HuH-7.5 (cell line): ENCODE results near the gene PTPN23.
"Not testable (repeated sequence)": the region's sequence is repeated elsewhere in the genome, so short reads cannot be mapped to it uniquely, and the experiment has no call there.

Source experiments
- DNase-seq: peaks from one replicate; pipeline ENCODE4 v3.0.0; 2011; ENCODE audit warnings: low spot score

Gene PTPN23

GRCh38 chr3:47380601-47381316 is at the start of gene PTPN23:
Gene PTPN23, plus strand, starts transcription at chr3:47381021. Its CDS starts 76 bp downstream, at chr3:47381097.
- DNase-seq = peak; percentile 94

DNA sequence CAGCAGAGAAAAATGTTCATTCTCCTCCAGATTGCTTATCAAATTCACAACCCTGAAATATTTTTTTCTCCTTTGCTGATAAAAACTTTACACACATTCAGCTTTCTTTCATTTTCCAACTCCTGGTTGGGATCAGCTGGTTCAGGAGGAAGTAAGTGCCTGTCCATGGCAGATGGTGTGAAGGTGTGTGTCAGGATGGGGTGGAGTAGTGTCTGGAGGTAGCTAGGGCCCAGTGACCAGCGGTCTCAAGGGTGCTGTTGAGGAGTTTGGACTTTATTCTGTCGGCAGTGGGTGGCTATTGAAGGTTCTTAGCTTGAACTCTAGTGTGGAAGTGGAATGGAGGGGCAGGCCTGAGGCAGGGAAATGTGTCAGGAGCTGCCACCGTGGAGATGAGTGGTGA is 46.9 kb upstream of the PTPN23 start:
- DNase-seq = no peak

DNA sequence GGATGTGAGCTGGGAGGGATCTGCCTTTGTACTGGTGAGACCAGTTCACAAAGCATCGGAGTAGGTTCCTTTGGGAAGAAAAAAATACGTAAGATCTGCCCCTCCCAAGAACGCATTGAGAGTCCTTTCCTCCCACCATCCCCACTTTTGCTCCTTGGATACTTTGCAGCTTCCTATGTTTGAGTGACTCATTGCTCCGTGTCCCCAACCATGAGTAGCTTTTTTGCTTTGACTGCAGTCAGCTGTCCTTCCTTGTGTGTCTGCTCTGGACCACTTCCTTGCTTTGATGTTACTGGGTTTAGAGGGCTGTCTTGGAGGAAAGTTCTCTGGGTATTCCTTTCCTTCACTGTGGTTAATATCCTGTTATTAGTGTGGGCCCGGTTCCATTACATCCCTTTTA is 43.2 kb upstream of the PTPN23 start:
- DNase-seq = no peak

GRCh38 chr3:47339951-47340350 is 40.9 kb upstream of the PTPN23 start:
- DNase-seq = no peak

DNA sequence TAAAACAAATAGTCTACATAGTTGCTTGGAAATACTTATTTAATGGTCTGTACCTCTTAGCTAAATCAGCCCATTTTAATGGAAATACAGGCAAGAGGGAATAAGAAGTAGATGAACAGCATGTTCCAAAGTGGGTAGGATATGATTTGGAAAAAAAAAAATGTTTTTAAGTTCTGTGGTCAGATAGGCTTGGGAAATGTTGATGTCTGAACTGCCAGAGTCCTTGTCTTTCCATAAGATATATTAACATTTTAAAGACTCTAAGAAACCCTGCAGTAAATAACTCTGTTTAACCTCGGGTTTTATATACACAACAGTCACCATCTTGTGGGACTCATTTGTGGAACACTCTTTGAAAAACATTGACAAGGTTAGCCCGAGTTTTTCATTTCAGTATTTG is 40.0 kb upstream of the PTPN23 start:
- DNase-seq = no peak

DNA sequence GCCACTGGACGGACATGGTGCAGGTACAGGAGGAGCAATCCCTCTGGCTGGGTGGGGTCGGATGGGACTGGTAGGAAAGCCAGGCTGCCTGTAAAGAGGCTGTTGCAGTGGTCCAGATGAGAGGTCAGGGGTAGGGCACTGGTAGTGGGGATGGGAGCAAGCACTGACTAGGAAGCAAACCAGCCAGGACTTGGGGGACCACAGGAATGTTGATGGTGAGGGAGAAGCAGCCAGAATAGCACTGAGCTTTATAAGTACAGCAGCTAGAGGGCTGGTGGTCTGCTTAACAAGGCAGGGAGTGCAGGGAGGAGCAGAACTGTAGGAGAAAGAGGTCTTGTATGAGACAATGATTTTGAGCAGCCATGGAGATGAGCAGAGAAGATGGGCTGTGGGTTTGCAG is 38.7 kb upstream of the PTPN23 start:
- no peak for DNase-seq

DNA sequence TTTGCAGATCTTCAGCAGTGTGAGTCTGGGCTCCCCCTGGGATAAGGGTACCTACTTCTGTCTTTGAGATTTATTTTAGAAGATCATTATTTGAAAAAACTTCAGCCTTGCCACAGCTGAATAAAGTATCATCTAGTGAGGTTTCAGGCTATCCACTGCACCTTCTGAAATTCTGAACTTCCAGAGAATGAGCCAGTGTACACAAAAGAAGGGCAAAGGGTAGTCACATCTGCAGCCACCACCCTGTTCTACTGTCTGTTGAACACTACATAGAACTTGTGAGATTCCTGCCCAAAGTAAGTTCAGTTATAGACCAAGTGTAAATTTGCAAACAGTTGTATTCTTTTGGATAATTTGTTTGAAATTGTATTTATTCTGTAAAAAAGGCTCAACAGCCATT is 38.0 kb upstream of the PTPN23 start:
- peak; percentile 43 for DNase-seq

DNA sequence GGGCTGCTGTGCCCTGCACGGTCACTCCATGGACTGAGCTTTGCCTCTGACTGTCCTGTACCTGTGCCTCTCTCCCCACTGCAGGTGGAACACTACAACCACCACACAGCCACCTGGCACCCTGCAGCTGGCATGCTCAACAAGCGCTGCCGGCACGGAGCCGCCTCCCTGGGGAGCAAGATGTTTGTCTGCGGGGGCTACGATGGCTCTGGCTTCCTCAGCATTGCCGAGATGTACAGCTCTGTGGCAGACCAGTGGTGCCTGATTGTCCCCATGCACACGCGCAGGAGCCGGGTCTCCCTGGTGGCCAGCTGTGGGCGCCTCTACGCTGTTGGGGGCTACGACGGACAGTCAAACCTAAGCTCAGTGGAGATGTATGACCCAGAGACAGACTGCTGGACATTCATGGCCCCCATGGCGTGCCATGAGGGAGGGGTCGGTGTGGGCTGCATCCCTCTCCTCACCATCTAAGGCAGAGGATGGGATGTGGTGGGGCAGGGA is 37.3 kb upstream of the PTPN23 start:
- no peak for DNase-seq

GRCh38 chr3:47344971-47345370 is 35.9 kb upstream of the PTPN23 start:
- DNase-seq = no peak

DNA sequence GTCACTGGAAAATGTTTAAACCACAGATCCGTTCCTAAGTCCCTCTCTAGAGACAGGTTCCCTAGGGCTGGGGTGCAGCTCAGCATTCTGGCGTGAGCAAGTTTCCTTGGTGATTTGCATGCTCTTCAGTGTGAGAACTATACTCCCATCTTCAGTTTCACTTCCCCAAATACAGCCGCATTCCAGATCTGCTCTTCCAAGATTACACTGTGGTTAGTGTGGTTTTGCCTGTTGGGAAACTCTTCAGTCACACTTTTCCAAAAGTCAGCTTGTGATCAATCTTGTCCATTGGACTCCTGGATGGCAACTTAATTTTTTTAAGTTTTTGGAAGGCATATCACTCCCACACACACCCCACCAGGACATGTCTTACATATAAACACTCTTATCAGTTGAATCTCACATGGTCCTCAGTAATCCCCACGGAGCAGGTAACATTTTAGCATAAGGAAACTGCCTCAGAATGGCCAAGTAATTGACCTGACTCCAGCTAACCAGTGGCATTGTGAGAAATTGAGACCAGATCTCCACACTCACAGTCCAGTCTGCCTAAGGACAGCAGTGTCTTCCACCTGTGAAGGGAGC is 33.5 kb upstream of the PTPN23 start:
- no peak for DNase-seq

DNA sequence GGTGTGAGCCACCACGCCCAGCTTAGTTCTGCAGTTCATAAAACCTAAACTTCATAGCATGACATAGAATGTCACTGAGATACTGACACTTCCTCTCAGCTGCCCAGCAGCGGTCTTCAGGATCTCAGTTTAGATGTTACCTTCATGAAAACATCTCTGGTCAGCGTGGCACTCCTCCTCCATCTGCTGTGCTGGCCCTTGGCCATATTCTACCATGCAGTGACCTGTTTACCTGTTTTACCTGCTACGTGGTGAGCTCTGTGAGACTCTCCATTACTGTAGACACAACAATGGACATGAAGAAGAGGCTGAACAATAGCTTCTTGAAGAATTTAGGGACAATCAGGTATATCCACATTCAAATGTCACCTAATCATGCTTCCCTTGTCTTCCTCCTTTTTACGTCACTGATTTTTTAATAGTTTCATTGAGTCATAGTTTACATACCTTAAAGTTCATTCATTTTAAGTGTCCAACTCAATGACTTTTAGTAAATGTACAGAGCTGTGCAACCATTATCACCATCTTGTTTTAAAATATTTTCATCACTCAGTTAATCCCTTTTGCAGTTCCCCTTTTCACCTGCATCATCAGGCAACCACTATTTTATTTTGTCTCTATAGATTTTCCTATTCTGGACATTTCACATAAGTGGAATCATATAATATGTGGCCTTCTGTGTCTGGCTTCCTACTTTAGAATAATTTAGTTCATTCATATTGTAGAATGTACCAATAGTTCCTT is 32.2 kb upstream of the PTPN23 start:
- no peak for DNase-seq

DNA sequence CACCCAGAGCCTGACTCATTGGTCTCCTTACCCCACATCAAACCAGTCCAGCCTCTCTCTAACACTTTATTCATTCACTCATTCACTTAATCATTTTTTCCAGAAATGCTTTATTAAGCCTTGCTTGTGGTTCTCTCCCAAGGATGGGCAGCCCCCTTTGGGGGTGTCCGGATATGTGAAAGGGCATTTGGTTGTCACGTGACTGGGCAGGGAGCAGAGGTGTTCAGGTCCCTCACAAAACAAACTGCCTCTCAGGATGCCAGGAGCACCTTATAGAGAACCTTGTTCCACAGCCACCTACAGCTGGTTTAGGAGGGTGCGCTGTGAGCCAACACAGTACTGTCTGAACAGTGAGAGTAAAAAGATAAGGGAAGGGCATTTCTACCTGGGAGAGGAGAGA is 25.8 kb upstream of the PTPN23 start:
- DNase-seq = no peak

GRCh38 chr3:47356201-47356600 is 24.6 kb upstream of the PTPN23 start:
- DNase-seq = no peak

- DNase-seq = no peak
Observed at GRCh38 chr3:47359323-47359722, 21.5 kb upstream of the PTPN23 start.

DNA sequence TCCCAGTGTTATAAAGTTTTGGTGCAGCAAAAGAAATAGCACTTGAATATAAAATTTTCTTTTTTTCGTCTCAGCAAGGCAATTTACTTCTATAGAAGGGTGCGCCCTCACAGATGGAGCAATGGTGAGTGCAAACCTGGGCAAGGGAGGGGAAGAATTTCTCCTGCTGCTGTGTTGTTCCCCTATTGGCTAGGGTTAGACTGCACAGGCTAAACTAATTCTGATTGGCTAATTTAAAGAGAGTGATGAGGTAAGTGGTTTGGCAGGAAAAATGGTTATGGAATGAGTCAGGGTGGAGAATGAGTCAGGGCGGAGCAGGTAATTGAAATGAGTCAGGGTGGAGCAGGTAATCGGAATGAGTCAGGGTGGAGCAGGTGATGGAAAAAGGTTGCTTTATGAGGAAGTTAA is 20.7 kb upstream of the PTPN23 start:
- not testable (repeated sequence) for DNase-seq

DNA sequence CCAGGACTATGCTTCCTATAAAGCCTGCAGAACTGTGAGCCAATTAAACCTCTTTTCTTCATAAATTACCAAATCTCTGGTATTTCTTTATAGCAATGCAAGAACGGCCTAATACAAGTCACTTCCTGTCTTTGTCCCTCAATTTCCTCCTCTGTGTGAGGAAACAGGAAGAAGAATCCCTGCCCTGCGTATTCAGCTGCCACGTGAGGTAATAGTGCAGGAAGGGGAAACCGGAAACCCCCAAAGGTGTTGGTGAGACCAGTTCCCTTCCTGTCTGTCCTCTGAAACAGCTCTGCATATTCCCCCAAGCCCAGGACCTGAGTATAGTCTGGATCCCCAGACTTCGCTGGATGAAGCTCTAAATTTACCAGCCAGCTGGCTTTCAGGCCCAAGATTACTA is 18.1 kb upstream of the PTPN23 start:
- DNase-seq = no peak

- no peak for DNase-seq
Observed at GRCh38 chr3:47365213-47366153, 15.3 kb upstream of the PTPN23 start.

DNA sequence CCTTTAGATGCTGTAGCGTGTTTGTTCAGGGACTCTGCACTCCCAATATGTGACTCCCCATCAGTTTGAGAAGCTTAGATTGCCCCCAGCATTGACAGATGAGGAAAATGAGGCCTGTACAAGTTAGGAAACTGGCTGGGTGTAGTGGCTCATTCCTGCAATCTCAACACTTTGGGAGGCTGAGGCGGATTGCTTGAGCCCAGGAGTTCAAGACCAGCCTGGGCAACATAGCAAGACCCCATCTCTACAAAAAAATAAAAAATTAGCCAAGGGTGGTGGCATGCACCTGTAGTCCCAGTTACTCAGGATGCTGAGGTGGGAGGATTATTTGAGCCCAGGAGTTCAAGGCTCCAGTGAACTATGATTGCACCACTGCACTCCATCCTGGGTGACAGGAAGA is 14.0 kb upstream of the PTPN23 start:
- no peak for DNase-seq

GRCh38 chr3:47367631-47368030 is 13.2 kb upstream of the PTPN23 start:
- DNase-seq = no peak

GRCh38 chr3:47370020-47370419 is 10.8 kb upstream of the PTPN23 start:
- not testable (repeated sequence) for DNase-seq

- peak; percentile 55 for DNase-seq
Observed at GRCh38 chr3:47370887-47371697, 9.7 kb upstream of the PTPN23 start.
